Measurements from ENCODE around the gene DCHS1.
"Not testable (repeated sequence)": the region's sequence is repeated elsewhere in the genome, so short reads cannot be mapped to it uniquely, and the experiment has no call there.

The DCHS1 gene, protein sequence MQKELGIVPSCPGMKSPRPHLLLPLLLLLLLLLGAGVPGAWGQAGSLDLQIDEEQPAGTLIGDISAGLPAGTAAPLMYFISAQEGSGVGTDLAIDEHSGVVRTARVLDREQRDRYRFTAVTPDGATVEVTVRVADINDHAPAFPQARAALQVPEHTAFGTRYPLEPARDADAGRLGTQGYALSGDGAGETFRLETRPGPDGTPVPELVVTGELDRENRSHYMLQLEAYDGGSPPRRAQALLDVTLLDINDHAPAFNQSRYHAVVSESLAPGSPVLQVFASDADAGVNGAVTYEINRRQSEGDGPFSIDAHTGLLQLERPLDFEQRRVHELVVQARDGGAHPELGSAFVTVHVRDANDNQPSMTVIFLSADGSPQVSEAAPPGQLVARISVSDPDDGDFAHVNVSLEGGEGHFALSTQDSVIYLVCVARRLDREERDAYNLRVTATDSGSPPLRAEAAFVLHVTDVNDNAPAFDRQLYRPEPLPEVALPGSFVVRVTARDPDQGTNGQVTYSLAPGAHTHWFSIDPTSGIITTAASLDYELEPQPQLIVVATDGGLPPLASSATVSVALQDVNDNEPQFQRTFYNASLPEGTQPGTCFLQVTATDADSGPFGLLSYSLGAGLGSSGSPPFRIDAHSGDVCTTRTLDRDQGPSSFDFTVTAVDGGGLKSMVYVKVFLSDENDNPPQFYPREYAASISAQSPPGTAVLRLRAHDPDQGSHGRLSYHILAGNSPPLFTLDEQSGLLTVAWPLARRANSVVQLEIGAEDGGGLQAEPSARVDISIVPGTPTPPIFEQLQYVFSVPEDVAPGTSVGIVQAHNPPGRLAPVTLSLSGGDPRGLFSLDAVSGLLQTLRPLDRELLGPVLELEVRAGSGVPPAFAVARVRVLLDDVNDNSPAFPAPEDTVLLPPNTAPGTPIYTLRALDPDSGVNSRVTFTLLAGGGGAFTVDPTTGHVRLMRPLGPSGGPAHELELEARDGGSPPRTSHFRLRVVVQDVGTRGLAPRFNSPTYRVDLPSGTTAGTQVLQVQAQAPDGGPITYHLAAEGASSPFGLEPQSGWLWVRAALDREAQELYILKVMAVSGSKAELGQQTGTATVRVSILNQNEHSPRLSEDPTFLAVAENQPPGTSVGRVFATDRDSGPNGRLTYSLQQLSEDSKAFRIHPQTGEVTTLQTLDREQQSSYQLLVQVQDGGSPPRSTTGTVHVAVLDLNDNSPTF (N-terminal part only)

GRCh38 chr11:6655790-6656583 lies at the start of gene DCHS1:
DCHS1 (minus strand) TSS chr11:6655809; CDS start chr11:6641613, 14,196 bp downstream.
- DNase-seq (ENCODE audit: low read depth in 2 of 3, low spot score in 2 of 3), result no peak

- no peak for DNase-seq (ENCODE audit: low read depth in 2 of 3, low spot score in 2 of 3)
Observed at GRCh38 chr11:6703247-6704063, 47.8 kb upstream of the DCHS1 start.

GRCh38 chr11:6701955-6702354 lies 46.3 kb upstream of the DCHS1 start:
- not testable (repeated sequence) for DNase-seq (ENCODE audit: low read depth in 2 of 3, low spot score in 2 of 3)

DNA sequence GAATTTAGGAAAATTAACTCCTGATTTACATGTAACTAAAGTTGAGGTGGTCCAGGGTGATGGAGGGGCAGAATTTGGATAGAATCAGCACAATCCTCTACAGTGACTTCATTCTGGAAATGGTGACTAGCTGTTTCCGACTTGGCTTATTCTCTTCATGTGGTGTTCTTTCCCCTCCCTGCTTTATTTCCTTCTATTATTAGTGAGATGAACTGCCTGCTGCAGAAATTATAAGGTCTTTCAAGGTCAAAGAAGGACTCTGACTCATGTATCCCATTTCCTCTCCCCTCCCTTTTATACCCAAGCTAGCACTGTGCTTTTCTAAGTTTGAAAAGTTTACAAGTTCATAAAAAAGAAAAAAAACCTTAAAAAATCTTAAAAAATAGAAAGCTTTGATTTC lies 39.8 kb upstream of the DCHS1 start:
- DNase-seq (ENCODE audit: low read depth in 2 of 3, low spot score in 2 of 3), result no peak

- DNase-seq (ENCODE audit: low read depth in 2 of 3, low spot score in 2 of 3), result no peak
Observed at GRCh38 chr11:6694229-6694535, 38.6 kb upstream of the DCHS1 start.

DNA sequence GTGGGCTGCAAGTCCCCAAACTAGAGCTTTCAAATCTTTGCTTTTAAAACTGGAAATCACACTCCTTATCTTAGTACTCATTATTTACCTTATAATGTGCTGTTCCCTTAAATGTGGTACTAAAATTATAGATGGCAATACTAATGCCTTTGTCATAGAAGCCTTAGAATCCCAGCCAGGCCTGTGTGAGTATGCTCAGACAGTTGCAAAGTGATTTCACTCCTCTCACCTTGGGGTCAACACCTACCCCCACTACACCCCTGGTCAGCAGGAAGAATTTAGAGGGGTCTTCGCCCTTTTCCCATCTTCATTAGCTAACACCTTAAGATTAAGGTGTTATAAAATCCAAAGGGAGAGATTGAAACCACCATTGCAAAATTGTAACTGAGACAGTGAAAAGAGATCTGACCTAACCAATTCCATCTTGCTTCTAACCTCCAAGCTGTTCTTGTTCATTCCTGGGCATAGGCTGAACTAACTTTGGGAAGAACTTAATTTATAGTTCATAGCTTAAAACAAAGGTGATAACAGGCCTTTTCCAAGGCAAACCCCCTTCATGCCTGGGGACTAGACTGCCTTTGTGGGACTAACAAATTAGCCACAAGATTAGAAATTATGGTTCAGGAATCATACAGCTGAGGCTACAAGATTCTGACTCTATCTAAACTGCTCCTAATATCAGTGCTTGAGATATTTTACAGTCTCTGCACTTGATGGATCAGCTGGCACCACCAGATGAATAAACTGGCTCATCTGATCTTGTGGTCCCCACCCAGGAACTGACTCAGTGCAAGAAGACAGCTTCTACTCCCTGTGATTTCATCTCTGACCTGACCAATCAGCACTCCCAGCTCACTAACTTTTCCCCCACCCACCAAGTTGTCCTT lies 38.0 kb upstream of the DCHS1 start:
- DNase-seq (ENCODE audit: low read depth in 2 of 3, low spot score in 2 of 3), result no peak

GRCh38 chr11:6692128-6692527 lies 36.5 kb upstream of the DCHS1 start:
- DNase-seq (ENCODE audit: low read depth in 2 of 3, low spot score in 2 of 3), result no peak

GRCh38 chr11:6690431-6691132 lies 35.0 kb upstream of the DCHS1 start:
- DNase-seq (ENCODE audit: low read depth in 2 of 3, low spot score in 2 of 3), result not testable (repeated sequence)

DNA sequence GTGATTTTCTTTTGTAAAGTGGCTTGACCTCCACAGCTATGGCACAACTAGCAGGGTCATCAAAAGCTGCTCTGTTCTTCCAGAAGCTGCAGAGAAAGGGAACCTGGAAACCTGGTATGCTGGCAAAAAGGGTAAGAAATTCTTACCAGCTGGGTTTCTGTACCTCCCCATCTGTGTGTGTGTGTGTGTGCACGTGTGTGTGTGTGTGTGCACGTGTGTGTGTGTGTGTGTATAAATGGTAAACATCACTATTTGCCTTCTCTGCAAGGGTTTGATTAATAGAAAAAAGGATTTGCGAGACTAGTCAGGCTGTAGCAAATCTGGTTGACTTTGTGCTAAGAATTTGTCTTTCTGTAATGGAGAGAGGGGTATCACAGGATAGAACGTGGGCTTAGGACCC lies 32.3 kb upstream of the DCHS1 start:
- no peak for DNase-seq (ENCODE audit: low read depth in 2 of 3, low spot score in 2 of 3)

- DNase-seq (ENCODE audit: low read depth in 2 of 3, low spot score in 2 of 3), result no peak
Observed at GRCh38 chr11:6686006-6686405, 30.4 kb upstream of the DCHS1 start.

DNA sequence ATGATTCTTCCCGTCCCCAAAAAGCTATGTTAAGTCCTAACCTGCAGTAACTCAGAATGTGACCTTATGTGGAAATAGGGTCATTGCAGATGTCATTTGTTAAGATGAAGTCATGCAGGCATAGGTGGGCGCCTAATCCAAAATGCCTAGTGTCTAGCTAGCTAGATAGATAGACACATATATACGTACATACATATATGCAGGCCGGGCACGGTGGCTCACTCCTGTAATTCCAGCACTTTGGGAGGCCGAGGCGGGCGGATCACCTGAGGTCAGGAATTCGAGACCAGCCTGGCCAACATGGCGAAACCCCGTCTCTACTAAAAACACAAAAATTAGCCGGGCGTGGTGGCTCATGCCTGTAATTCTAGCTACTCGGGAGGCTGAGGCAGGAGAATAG lies 28.5 kb upstream of the DCHS1 start:
- DNase-seq (ENCODE audit: low read depth in 2 of 3, low spot score in 2 of 3), result not testable (repeated sequence)

DNA sequence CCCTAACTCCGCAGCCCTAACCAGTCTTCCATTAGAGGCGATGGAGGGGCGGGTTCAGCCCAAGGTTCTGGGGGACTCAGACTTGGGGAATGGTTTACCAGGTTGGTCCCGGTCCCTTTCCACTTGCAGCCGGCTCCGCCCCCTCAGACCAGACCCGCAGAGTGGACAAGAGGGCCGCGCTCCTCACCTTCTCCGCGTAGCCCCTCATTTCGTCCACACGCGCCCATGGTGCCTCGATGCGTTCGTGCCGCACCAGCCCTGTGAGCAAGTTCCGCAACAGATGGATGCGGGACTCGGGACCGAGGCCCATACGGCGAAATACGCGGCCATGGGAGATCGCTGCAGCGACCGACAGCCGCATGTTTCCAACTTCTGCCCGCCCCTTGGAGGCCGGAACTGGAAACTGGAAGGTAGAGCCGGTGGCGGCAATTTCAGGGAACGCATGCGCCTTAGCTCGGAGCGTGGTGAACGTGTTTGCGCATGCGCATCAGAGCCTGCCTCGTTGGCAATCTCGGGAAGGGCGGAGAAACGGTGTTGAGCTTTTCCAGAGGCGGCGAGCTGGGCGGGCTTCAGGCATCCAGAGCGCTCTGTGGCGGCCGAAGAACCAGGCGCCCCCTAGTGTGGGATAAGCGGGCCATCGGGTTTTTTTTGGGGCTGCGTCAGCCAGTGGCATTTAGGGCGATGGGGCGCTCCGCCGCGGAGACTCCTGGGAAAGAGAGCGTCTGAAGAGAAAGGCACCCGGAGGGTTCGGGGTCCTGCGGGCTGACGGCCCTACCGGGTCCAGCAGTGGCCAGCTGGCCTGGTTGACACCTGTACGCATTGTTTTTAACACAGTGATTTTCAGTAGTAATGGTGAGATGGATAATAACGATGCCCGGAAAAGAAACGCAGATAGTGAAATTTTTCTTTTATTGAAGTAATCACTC lies 27.6 kb upstream of the DCHS1 start, which contains the start of gene MRPL17:
MRPL17 (minus strand) TSS at position 405 of the 926 bp plus-strand sequence; CDS start at position 361, 44 bp downstream.
- peak; percentile 90 to 99 (median 98) for DNase-seq (ENCODE audit: low read depth in 2 of 3, low spot score in 2 of 3)

- DNase-seq (ENCODE audit: low read depth in 2 of 3, low spot score in 2 of 3), result no peak
Observed at GRCh38 chr11:6682591-6682935, 27.0 kb upstream of the DCHS1 start.

- DNase-seq (ENCODE audit: low read depth in 2 of 3, low spot score in 2 of 3), result no peak
Observed at GRCh38 chr11:6681949-6682348, 26.3 kb upstream of the DCHS1 start.

DNA sequence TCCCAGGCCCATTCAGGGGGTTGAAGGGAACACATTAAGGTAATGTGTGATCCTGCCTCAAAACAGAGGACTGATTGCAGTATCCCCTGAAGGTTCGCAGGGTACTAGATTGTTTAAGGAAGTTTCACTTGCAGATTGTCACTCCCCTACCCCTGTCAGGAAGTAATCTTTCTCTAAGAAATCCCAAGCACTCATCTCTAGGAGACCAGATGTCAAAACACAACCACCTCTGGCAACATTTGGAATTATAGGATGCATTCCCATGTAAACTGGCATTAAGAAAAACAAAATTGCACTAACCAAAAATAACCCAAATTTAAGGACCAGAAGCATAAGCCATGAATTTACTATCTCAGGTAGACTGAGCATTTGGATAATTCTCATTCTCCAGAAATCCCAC lies 25.9 kb upstream of the DCHS1 start:
- no peak for DNase-seq (ENCODE audit: low read depth in 2 of 3, low spot score in 2 of 3)

GRCh38 chr11:6677018-6677417 lies 21.4 kb upstream of the DCHS1 start:
- DNase-seq (ENCODE audit: low read depth in 2 of 3, low spot score in 2 of 3), result no peak

DNA sequence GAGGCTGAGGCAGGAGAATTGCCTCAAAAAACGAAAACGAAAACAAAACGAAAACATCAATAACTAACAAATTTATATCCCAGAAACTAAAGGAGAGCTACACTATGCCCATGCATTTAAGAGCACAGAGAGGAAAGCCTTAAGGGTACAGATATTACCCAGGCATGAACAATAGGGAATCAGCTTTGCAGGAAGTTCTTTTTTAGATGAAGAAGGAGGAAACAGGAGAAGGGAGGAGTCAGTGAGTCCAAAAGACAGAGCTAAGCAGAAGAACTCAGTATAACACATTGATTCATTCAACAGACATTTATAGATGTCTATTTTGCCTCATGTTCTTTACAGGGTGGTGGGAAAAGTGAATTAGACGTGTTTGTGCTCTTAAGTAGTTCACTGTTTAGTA lies 19.3 kb upstream of the DCHS1 start:
- DNase-seq (ENCODE audit: low read depth in 2 of 3, low spot score in 2 of 3), result no peak

Measured in activated CD8-positive, alpha-beta memory T cell treated with anti-CD3 and anti-CD28 coated beads for 48 hours (primary cell).